Testis (tissue), 3 donors: ENCODE results near the gene MPC1. TPM values are rescaled to one million over a fixed set of nuclear protein-coding genes. Genes with fewer than 3 reads are reported as not detected.

Source experiments
- DNase-seq: peaks from one replicate; pipeline ENCODE4 v3.0.0-alpha.2; 2019
- H3K27ac ChIP-seq, 2 donors: fragments of 200-600 bp; sonication (generic); one replicate each; pipeline ENCODE4 v1.5.1; 2019
- H3K27me3 ChIP-seq: fragments of 200-600 bp; sonication (generic); one replicate; pipeline ENCODE4 v1.5.1; 2019
- H3K36me3 ChIP-seq: fragments of 200-600 bp; sonication (generic); one replicate; pipeline ENCODE4 v1.5.1; 2017; ENCODE audit warnings: low read depth; ENCODE audit errors: missing control alignments
- H3K4me1 ChIP-seq: fragments of 200-600 bp; sonication (generic); one replicate; pipeline ENCODE4 v1.5.1; 2019
- H3K4me3 ChIP-seq, 2 donors: fragments of 200-600 bp; sonication (generic); one replicate each; pipeline ENCODE4 v1.5.1; 2017 to 2019
- H3K9me3 ChIP-seq: fragments of 200-600 bp; sonication (generic); one replicate; pipeline ENCODE4 v1.5.1; 2017
- POLR2A ChIP-seq: fragments of 450-650 bp; IDR thresholded peaks from one replicate; pipeline ENCODE4 v1.6.1; 2017; ENCODE audit warnings: antibody characterized with exemption, mild to moderate bottlenecking, moderate library complexity
- whole genome bisulfite sequencing, 2 donors: methylation state at CpG; one replicate each; pipeline ENCODE4 v1.1.5; 2018; 5-methylcytosine and 5-hydroxymethylcytosine counted together
- intact Hi-C: fragments of 100-400 bp; cut with DNase I; formaldehyde crosslinking; loops from one replicate; pipeline ENCODE4 v1.15.1; 2023; ENCODE audit warnings: low total_unique reads
- polyA plus RNA-seq: library from polyadenylated mRNA; stranded (reverse); fragments of 350-450 nt; fragmentation: Illumina TruSeq; extraction: RNeasy Lipid Tissue Mini Kit (QIAGEN cat#74804); gene quantifications from one replicate; pipeline ENCODE4 v1.2.3, GENCODE V29; 2014; ENCODE audit warnings: low read depth, low replicate concordance; ENCODE audit not compliant: insufficient read depth
- total RNA-seq, 2 donors: library from RNA; depleted of rRNA; stranded (reverse); fragments of >200 nt; gene quantifications; one replicate each; pipeline ENCODE4 v1.2.3, GENCODE V29; 2016
- TF ChIP-seq, protein P1 (sequence below), 3 experiments: fragments of 450-650 bp in 2 of 3; fragments of 200-600 bp in 1 of 3; sonication (generic) in 1 of 3; IDR thresholded peaks; one replicate each; pipeline ENCODE4 v1.5.1; 2016 to 2019; ENCODE audit warnings: antibody characterized with exemption in 3 of 3, mild to moderate bottlenecking in 2 of 3, moderate library complexity in 1 of 3

MPC1 gene
- total and polyA plus RNA-seq, 3 donors from 2014 or later, result 22.5 to 54.2 (median 24.0) TPM

DNA sequence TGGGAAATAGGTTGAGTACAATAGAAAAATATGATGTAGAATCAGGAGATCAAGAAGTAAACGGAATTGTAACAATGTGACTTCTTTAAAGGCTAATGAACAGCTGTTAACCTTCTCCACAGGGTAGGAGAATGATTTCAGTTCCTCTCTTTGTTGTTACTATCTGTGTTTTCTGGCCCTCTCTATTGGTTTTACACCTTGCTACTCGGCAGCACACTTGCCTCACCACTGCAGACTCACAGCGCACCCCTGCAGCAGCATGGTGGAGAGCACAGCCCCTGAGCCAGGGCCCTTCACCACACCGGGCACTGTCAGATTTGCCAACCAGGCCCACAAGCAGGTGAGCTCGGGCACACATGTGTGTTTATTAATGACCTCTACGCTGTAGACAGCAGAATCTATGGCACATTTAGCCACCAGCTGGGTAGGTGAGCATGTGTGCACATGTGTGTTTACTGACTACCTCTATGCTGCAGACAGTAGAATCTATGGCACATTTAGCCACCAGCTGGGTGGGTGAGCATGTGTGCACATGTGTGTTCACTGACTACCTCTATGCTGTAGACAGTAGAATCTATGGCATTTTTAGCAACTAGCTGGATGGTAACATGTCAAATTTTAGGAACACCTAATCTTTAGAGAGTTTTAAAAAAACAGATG is 57.2 kb downstream of the MPC1 start:
- no peaks in the 10 kb centered on the region for H3K36me3 ChIP-seq

DNA sequence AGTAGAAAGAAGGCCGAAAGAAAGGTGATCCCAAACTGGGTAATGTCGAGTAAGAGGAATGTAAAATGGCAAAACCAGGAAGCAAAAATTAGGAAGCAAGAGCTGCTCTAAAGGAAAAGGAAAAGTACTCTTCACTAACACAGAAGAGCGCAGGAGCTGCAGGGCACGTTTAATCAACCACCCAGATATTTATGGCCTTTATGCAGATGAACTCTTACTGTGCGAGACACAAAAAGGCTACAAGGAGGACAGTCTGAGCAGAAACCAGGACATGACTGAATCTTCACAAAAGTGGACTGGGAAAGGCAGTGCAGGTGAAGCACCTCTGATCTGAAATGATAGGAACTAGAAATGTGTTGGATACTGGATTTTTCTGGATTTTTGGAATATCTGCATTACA is 59.3 kb downstream of the MPC1 start:
- TF ChIP-seq, protein P1, sequence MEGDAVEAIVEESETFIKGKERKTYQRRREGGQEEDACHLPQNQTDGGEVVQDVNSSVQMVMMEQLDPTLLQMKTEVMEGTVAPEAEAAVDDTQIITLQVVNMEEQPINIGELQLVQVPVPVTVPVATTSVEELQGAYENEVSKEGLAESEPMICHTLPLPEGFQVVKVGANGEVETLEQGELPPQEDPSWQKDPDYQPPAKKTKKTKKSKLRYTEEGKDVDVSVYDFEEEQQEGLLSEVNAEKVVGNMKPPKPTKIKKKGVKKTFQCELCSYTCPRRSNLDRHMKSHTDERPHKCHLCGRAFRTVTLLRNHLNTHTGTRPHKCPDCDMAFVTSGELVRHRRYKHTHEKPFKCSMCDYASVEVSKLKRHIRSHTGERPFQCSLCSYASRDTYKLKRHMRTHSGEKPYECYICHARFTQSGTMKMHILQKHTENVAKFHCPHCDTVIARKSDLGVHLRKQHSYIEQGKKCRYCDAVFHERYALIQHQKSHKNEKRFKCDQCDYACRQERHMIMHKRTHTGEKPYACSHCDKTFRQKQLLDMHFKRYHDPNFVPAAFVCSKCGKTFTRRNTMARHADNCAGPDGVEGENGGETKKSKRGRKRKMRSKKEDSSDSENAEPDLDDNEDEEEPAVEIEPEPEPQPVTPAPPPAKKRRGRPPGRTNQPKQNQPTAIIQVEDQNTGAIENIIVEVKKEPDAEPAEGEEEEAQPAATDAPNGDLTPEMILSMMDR (IDR thresholded peaks at IDR 0.05), result no peak
- no peak for TF ChIP-seq POLR2A
- 86 to 87% methylated on average over 5 of the region's 5 CpGs for WGBS, 2 donors
- no peaks in the 10 kb centered on the region for H3K36me3 ChIP-seq

More for the DNA sequence above, 57.2 kb downstream of the MPC1 start:
- intact Hi-C loops, result no loop called here
- Histone ChIP-seq H3K4me1 (no peaks in the 10 kb centered on the region), H3K9me3 (no peaks in the 10 kb centered on the region), H3K27ac (no peak overlapping the region), H3K4me3 (no peak overlapping the region), H3K27me3 (no peaks in the 10 kb centered on the region)
- 77 to 78% methylated on average over 6 of the region's 6 CpGs for WGBS, 2 donors
- TF ChIP-seq POLR2A, result no peak
- TF ChIP-seq, protein P1 (IDR thresholded peaks at IDR 0.05), result no peak
- DNase-seq, result no peak

DNA sequence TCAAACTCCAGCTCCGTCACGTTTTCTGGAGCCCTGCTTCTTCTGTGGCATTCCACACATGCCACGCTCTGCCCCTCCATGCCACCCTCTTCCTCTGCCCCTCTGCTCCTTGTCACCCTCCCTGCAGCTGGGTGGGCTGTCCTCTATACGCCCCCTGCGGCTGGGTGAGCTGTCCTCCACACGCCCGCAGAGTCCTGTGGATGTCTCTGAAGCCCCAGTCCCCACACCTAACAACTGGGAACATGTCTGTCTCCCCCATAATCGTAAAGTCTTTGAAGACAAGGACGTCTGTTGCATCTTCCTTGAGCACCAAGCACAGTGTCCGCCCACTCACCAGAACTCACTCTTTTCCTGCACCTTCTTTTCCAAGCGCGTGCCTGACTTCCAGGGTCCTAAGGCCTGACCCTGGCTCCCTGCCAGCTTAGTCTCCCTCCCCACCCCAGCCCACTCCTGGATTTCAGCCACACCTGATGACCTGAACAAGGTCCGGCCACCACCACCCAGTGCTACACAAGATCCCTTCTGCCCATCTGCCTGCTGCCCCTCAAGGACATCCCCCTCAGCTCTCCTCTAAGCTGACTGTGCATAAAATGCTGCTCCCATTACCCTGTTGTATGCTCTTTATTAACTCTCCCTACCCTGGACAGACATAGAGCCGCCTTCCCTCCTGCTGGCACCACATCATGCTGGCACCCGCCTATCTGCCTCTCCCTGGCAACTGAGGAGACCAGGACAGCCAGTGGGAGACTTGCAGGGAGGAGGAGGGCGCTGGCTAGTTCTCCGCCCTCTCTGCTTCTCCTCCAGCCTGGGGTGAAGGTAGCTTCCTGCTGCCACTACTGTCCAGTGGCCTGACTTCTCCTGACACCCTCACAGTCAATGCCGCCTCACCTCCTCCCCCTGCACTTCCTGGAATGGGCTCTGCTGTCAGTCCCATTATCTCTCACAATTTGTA is 63.8 kb downstream of the MPC1 start:
- Histone ChIP-seq H3K4me3 (no peak overlapping the region), H3K9me3 (no peaks in the 10 kb centered on the region), H3K36me3 (no peaks in the 10 kb centered on the region), H3K27ac (no peak overlapping the region), H3K4me1 (no peaks in the 10 kb centered on the region), H3K27me3 (no peaks in the 10 kb centered on the region)
- 73 to 83% methylated on average over 18 of the region's 18 CpGs for WGBS, 2 donors
- intact Hi-C loops, result no loop called here
- TF ChIP-seq, protein P1 (IDR thresholded peaks at IDR 0.05), result no peak
- no peak for TF ChIP-seq POLR2A
- no peak for DNase-seq

More for the DNA sequence above, 59.3 kb downstream of the MPC1 start:
- H3K4me3 ChIP-seq, result no peak overlapping the region
- DNase-seq, result no peak
- H3K27ac ChIP-seq, result no peak overlapping the region
- no peaks in the 10 kb centered on the region for H3K4me1 ChIP-seq
- intact Hi-C loops, result no loop called here
- H3K27me3 ChIP-seq, result no peaks in the 10 kb centered on the region
- no peaks in the 10 kb centered on the region for H3K9me3 ChIP-seq

DNA sequence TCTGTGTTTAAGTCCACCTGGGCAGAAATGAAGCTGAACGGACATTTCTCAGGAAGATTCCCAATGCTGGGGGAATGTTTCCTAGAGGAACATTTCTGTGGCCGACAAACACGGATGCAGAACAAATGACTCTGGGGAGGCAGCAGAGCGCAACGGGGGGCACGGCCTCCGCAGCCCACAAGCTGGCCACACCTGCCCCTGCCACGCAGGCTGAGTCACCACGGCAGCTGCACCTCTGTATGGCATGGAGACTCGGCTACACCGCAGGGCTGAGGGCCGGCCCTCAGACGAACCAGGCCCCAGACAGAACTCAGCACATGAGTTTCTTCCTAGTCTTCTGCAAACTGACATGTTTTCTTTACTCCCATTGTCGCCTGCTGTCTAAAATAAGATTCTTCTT is 64.5 kb downstream of the MPC1 start:
- H3K27ac ChIP-seq, result no peak overlapping the region
- TF ChIP-seq, protein P1 (IDR thresholded peaks at IDR 0.05), result no peak
- TF ChIP-seq POLR2A, result no peak
- intact Hi-C loops, result no loop called here
- no peaks in the 10 kb centered on the region for H3K27me3 ChIP-seq
- DNase-seq, result no peak
- 79 to 82% methylated on average over 14 of the region's 14 CpGs for WGBS, 2 donors
- no peak overlapping the region for H3K4me3 ChIP-seq
- no peaks in the 10 kb centered on the region for H3K36me3 ChIP-seq
- H3K9me3 ChIP-seq, result no peaks in the 10 kb centered on the region
- no peaks in the 10 kb centered on the region for H3K4me1 ChIP-seq
